Hematopoietic multipotent progenitor cell treated with erythropoietin and hydrocortisone succinate and interleukin-3 and kit ligand, for 4 days (in vitro differentiated cells): Measurements from ENCODE around the gene CAMKMT.

Experiments
- DNase-seq: peaks from one replicate; pipeline ENCODE4 v3.0.0-alpha.2; 2015

The CAMKMT gene

GRCh38 chr2:44612276-44612675, 250.5 kb downstream of the CAMKMT start:
- DNase-seq = peak; percentile 5

DNA sequence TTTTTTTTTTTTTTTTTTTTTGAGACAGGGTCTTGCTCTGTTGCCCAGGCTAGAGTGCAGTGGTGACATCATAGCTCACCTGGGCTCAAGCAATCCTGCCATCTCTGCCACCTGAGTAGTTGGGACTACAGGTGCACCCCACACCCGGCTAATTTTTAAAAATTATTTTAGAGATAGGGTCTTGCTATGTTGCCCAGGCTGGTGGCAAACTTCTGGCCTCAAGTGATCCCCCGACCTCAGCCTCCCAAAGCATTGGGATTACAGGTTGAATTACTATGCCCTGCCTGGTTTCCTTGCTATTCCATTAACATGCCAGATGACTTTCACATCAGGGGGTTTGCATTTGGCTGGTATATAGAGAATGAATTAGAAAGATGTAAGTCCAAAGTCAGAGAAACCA, 253.2 kb downstream of the CAMKMT start:
- DNase-seq = no peak

- no peak for DNase-seq
These were observed 254.3 kb downstream of the CAMKMT start for GRCh38 chr2:44615950-44616518.

DNA sequence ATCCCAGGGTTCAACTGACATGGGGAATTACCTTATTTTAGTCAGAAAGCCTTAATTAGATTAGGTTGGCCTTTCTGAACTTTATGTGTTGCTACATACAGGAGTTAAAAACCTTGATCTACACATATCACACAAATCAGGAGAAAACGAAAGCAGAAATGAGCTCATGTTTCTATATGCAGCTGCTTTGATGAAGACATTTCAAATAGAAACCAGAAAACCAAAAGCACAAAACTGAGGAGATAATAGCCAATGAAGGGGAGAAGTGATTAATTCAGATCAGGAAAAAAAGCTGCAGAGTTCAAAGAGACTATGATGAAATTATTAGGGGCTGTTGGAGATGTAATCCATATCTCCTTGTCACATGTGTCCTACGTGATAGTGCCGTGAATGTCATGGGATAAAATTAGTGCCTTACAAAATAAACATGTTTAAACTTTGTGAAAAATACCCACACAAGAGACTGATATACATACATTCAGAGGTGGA, 255.0 kb downstream of the CAMKMT start:
- peak; percentile 3 for DNase-seq

GRCh38 chr2:44618251-44619023, 256.7 kb downstream of the CAMKMT start:
- DNase-seq = no peak

DNA sequence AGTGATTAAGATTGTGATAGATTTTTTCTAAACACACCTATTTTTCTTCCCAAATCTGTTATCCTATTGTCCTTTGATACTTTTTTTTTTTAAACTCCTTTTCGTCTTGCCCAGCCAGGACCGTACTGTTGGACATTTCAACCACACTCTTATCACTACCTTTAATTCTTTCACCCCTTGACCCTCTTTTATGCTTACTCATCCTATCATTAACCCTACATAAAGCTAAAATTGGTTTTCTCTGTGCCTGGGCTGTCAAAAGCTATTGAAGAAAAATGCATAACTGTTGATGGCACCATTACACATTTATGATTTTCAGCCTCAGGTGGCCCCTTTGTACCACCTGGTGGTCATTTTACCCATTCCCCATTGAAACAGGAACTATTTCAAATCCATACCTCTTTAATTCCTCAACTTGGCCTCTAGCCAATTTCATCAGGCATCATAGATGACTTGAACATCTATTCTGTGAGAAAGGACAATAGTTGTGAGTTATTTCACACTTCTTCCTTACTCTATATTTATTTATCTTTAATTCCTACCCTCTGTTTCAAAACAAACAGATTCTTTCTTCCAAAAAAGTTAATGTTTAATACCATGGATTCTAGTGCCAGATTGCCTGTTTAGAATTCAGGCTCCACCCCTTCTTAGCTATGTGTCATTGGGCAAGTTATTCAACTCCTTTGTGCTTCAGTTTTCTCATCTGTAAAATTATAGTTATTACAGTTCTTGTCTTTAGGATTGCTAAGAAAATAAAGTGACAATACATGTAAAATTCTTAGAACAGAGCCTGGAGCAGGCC, 258.6 kb downstream of the CAMKMT start:
- no peak for DNase-seq

DNA sequence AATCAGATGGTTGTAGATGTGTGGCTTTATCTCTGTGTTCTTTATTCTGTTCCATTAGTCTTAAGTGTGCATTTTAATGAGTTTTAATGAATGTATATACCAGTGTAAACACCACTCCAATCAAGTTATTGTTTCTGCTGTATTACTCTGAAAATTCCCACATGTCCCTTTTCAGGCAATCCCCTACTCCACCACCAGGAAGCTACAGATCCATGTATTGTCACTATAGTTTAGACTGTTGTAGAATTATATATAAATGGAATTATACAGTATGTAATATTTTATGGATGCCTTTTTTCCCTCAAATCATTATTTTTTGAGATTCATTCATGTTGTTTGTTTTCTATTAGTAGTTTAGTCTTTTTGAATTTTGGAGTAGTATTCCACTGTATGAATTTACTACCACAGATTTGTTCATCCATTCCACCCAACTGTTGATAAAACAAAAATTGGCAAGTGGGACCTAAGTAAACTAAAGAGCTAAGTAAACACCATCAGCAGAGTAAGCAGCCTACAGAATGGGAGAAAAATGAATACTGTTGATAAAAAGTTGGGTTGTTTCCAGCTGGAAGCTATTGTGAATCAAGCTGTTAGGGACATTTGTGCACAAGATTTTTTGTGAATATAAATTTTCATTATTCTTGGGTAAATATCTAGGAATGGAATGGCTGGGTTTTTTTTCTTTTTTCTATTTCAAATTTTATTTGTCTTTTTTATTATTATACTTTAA, 262.0 kb downstream of the CAMKMT start:
- DNase-seq = no peak

DNA sequence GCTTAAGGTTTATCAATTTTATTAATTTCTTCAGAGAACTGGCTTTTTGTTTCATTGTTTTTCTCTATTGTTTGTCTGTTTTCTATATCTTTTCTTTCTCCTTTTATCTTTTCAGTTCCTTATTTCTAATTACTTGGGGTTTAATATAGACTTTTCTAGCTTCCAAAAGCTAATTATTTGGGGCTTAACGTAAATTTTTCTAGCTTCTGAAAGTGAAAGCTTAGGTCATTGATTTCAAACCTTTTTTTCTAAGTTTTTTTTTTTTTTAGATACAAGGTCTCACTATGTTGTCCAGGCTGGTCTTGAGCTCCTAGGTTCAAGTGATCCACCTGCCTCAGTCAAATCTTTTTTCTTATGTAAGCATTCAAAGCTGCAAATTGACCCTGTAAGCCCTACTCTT, 266.6 kb downstream of the CAMKMT start:
- DNase-seq = no peak

DNA sequence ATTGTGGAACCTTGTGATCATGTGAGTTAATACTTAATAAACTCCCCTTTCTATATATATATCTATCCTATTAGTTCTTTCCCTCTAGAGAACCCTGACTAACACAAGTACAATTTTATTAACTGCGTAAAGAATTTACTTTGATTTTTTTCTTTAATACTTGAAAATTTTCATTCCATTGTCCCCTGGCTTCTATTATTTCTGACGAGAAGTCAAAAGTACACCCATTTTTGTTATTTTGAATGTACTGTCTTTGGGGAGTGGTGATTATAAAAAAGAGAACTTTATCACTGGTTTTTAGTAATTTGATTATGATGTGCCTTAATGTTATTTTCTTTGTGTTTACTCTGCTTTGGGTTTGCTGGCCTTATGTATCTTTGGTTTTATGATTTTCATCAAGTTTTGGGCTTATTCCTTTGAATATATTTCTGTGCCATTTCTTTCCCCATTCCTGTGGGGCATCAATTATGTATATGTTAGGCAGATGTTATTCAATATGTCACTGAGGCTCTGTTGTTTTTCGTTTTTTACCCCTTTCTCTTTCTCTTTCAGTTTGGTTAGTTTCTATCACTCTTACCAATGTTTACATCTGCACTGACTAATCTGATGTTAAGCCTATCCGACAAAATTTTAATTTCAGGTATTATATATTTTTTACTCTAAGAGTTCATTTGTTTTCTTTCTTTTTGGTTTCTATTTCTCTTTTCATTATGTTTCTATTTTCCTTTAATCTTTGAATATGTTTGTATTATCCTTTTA, 271.4 kb downstream of the CAMKMT start:
- DNase-seq = no peak

- DNase-seq = no peak
These were observed 274.0 kb downstream of the CAMKMT start for GRCh38 chr2:44635725-44636124.

- peak; percentile 36 for DNase-seq
These were observed 276.9 kb downstream of the CAMKMT start for GRCh38 chr2:44638649-44639048.

DNA sequence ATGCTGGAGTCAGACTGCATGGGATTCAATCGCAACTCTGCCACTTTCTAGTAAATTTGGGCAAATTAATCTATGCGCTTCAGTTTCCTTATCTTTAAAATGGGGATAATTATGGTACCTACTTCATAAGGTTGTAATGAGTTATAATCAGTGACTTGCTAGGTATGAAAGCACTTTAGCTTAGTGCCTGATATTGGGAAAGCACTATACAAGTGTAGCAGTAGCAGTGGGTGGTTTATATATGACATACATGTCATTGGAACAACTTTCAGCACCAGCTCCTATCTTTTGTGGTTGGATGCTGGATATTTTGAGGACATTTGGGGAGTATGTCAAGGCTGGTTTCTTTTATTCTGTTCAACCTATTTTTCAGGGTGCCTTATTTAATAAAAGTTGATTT, 277.7 kb downstream of the CAMKMT start:
- no peak for DNase-seq

DNA sequence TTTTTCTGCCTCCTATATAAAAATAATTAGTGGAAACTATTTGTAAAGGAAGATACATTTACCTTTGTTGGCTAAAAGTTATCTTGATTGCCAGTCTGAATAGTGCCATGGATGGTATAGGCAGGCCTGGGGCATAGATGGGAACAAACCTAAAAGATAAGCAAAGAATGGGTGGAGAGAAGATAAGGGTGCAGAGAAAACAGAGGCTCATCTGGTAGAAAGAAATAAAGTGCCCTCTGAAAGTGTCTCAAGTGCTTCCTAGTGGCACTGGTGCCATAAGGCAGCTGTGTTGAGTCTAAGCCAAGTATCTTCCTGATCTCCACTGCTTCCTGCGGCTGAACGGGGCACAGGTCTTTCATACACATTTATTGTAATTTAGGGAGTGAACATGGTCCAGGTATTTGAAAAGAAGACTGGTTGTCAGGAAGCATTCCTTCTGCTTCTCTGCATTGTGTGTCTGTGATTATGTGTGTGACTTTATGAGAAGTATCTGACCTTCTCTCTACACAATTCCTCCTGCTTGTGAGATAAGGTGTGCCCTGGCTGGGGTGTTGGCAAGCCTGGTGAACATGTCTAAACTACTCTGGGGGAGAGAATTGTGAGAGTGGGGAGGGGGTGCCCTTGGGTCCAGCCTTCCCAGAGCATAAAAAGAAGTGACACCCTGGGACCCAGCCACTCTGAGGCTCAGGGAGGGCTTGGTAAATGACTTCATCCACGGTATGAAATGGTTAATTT, 280.5 kb downstream of the CAMKMT start:
- DNase-seq = no peak

GRCh38 chr2:44645937-44646336, 284.2 kb downstream of the CAMKMT start:
- no peak for DNase-seq

DNA sequence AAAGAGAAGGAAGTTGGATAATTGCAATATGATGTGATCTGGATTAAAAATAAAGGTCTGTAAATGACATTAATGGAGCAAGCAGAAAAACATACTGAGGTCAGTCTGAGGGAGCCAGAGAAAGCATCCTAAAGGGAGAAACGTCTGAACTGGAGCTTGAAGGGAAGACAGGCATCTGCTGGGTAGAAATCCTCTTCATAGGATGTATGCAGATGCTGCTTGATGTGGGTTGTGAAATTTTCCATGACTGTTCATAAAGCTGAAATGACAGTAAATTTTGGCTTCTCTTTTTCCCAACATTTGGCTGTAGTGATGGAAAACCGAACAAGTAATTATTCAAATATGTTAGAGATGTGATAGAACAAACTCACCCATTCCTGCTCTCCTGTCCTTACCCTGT, 287.6 kb downstream of the CAMKMT start:
- DNase-seq = no peak

DNA sequence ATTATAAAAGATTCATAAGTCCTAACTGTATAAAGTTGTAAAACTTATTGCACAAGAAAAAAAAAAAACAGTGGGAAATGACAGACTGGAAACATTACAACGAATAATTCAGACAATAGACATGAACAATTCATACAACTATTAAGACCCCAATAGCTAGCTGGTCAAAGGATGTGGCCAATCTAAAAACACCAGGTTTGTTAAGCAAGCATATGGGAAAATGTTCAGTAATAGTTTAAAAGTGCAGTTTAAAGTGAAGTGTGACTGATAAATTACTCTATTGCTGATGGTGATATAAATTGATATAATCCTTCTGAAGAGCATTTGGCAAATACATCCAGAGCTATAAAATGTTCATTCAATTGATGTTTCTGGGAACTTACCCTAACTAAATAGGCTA, 289.0 kb downstream of the CAMKMT start:
- no peak for DNase-seq

DNA sequence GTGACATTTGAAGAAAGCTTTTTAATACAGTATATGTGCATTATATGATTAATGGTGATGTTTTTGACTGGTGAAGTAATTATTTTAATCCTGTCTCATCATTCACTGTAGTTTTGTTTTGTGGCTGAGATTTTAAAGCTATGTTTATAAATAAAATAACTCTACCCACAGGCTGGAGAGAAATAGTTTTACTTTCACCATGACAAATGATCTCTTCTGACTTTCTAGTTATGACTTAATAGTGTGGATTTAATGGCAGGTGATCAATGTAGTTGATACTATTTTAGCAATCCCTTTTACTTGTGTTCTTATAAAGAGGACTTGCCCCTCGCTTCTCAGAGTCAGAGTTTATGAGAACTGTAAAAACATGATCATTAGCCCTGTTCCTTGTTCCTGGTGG, 290.2 kb downstream of the CAMKMT start:
- DNase-seq = no peak

GRCh38 chr2:44652701-44653100, 291.0 kb downstream of the CAMKMT start:
- DNase-seq = no peak

- DNase-seq = no peak
These were observed 293.7 kb downstream of the CAMKMT start for GRCh38 chr2:44655401-44655864.

DNA sequence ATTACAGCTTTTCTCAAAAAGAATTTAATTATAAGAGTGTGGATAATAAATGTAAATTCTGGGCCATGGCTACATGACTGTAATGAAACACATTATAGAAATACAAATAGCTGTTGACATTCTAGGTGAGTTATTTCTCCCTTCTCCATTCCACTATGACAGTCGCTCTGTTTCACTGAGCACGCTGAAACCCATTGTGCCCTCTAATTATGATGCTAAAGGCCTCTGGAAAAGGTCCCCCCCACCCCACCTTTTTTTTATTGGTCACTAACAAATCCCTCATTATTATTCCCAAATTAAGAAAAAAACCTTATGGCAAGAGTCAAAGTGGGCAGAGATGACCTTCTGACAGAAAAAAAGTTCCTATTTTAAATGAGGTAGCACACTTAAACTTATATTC, 294.7 kb downstream of the CAMKMT start:
- no peak for DNase-seq

DNA sequence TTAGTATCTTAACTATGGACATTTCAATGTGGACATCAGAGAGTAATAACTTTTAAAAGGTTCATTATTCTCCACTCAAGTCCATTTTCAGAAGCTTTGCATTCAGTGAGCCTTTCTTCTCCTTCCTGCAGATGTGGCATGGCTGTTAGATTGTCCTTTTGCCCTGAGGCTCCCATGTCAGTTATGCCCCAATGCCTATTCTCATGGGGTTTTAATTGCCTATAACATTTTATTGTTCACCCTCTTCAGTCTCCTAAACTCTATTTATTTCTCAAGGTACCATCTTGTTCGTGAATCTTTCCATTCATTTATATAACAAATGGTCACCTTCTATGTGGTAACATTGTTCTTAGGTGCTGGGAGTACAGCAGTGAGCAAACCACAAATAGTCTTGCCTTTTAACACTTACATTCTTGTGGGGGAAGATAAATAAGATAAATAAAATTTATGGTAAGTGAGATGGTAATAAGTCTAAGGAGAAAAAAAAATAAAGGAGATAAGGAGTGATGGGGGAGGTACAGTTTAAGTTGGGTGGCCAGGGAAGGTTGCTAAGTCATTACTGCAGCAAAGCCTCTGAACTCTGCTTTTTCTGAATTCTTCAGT, 301.8 kb downstream of the CAMKMT start:
- peak; percentile 5 for DNase-seq
